ENCODE measurements around the gene MOSPD3.

The MOSPD3 gene

DNA sequence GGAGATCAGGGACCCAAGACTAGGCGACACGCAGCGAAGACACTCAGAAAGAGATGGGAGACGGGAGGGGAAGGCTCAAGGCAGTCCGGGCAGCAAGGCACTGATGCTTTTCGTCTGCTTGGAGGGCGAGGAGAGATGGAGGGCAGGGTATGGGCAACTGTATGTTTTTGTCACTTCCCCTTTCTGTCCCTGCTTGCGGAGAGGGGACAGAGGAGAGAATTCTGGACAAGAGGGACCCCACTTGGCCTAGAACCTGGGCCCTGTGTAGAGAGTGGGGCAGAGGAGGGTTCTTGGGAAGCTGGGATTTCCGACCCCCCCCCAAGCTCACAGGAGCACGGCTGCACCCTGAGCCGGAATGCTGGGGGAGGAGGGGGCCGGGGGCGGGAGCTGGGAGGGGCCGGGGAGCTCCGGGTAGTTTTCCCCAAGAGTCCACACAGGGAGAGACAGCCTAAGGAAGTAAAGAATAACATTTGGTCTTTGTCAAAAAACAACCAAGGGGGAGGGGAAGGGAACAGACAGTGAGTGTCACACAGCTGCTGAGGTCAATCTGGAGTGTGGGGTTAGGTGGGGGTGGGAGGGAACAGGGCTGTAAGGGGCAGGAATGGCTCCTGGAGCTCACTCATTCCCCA, 28.2 kb upstream of the MOSPD3 start:
- peaks cover 25% of the 10 kb centered on the region for H3K4me1 Mint-ChIP-seq
- peak overlapping the region; percentile 83 to 97 (median 88) for H3K27ac Mint-ChIP-seq
- TF ChIP-seq, protein P1, sequence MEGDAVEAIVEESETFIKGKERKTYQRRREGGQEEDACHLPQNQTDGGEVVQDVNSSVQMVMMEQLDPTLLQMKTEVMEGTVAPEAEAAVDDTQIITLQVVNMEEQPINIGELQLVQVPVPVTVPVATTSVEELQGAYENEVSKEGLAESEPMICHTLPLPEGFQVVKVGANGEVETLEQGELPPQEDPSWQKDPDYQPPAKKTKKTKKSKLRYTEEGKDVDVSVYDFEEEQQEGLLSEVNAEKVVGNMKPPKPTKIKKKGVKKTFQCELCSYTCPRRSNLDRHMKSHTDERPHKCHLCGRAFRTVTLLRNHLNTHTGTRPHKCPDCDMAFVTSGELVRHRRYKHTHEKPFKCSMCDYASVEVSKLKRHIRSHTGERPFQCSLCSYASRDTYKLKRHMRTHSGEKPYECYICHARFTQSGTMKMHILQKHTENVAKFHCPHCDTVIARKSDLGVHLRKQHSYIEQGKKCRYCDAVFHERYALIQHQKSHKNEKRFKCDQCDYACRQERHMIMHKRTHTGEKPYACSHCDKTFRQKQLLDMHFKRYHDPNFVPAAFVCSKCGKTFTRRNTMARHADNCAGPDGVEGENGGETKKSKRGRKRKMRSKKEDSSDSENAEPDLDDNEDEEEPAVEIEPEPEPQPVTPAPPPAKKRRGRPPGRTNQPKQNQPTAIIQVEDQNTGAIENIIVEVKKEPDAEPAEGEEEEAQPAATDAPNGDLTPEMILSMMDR (IDR thresholded peaks at IDR 0.05; ENCODE audit: unreplicated experiment in 3 of 3): no peak
- H3K4me3 Mint-ChIP-seq: peak overlapping the region; percentile 93 to 98 (median 96)
- H3K9me3 Mint-ChIP-seq: no peaks in the 10 kb centered on the region
- no peaks in the 10 kb centered on the region for H3K27me3 Mint-ChIP-seq (ENCODE audit: low read depth)
- no peaks in the 10 kb centered on the region for H3K36me3 Mint-ChIP-seq (ENCODE audit: low read depth)

DNA sequence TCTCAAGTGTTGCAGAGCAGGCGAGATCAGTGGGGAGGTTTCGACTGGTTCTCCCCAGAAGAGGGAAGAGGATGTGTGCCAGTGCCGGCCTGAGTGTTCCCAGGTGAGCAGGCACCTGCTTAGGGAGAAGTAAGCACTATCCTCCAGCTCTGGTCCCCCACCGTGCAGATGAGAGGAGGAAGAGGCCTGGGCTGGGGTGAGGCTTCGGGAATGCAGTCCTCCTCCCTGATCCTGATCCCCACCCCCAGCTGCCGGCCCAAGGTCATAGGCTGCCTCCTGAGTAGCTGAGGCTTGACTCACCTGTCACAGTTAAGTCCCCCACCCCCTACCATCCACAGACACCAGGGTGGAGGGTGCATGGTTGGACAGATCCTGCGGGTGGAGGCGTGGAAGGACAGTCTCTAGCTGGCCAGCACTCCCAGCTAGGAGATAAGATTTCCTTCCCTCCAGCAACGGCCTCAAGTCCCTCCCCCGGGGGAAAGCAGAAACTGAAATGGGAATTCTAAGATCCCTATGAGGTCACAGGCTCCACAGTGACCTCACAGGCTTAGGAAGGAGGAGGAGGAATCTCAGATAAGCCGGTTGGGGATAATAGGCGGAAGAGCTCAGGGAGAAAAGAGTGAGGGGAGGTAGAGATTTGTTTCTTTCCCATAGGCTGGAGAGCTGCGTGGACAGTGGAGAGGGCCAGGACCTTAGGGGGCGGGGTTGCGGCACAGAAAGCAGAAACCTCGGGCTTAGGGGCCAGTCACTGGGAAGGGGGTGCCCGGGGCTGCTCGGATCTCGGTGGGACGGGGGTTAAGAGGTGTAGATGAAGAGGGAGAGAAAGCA, 27.4 kb upstream of the MOSPD3 start:
- TF ChIP-seq, protein P1 (IDR thresholded peaks at IDR 0.05; ENCODE audit: unreplicated experiment in 3 of 3): no peak
- peak overlapping the region; percentile 93 to 98 (median 96) for H3K4me3 Mint-ChIP-seq
- H3K9me3 Mint-ChIP-seq: no peaks in the 10 kb centered on the region
- no peaks in the 10 kb centered on the region for H3K36me3 Mint-ChIP-seq (ENCODE audit: low read depth)
- peak overlapping the region; percentile 83 to 97 (median 88) for H3K27ac Mint-ChIP-seq
- H3K4me1 Mint-ChIP-seq: peaks cover 33% of the 10 kb centered on the region
- H3K27me3 Mint-ChIP-seq (ENCODE audit: low read depth): no peaks in the 10 kb centered on the region

- no peaks in the 10 kb centered on the region for H3K9me3 Mint-ChIP-seq
- no peaks in the 10 kb centered on the region for H3K27me3 Mint-ChIP-seq (ENCODE audit: low read depth)
- H3K36me3 Mint-ChIP-seq (ENCODE audit: low read depth): no peaks in the 10 kb centered on the region
- peak within 1 kb of the TSS; percentile 93 to 98 (median 96) for H3K4me3 Mint-ChIP-seq
- peak within 1 kb of the TSS; percentile 94 to 97 (median 97) for H3K27ac Mint-ChIP-seq
- TF ChIP-seq, protein P1 (IDR thresholded peaks at IDR 0.05; ENCODE audit: unreplicated experiment in 3 of 3): no peak
- H3K4me1 Mint-ChIP-seq: peaks cover 40% of the 10 kb centered on the region
Observed at GRCh38 chr7:100585511-100586265, 26.7 kb upstream of the MOSPD3 start, which contains the start of gene LRCH4. Gene LRCH4 (minus strand): TSS chr7:100586129. CDS start chr7:100586100, 29 bp downstream.

- Mint-ChIP-seq H3K4me3 (peak within 1 kb of the TSS; percentile 93 to 98 (median 96)), H3K9me3 (no peaks in the 10 kb centered on the region), H3K36me3 (ENCODE audit: low read depth) (no peaks in the 10 kb centered on the region), H3K27ac (peak within 1 kb of the TSS; percentile 94 to 97 (median 97)), H3K27me3 (ENCODE audit: low read depth) (no peaks in the 10 kb centered on the region), H3K4me1 (peaks cover 40% of the 10 kb centered on the region)
- TF ChIP-seq, protein P1 (IDR thresholded peaks at IDR 0.05; ENCODE audit: unreplicated experiment in 3 of 3): no peak
Observed at GRCh38 chr7:100586266-100587025, 25.9 kb upstream of the MOSPD3 start, which contains the start of gene FBXO24. Gene FBXO24 (plus strand): TSS chr7:100586328. CDS start chr7:100586626, 298 bp downstream.

GRCh38 chr7:100588438-100588837, 23.9 kb upstream of the MOSPD3 start:
- Mint-ChIP-seq H3K27ac (peak overlapping the region; percentile 85 to 96 (median 92)), H3K9me3 (no peaks in the 10 kb centered on the region)
- TF ChIP-seq, protein P1 (IDR thresholded peaks at IDR 0.05; ENCODE audit: unreplicated experiment in 3 of 3): peak in 1 of 3 experiments; percentile 34

More at GRCh38 chr7:100588438-100588837, 23.9 kb upstream of the MOSPD3 start:
- Mint-ChIP-seq H3K4me1 (peaks cover 36% of the 10 kb centered on the region), H3K36me3 (ENCODE audit: low read depth) (no peaks in the 10 kb centered on the region), H3K27me3 (ENCODE audit: low read depth) (no peaks in the 10 kb centered on the region), H3K4me3 (peak overlapping the region; percentile 84 to 98 (median 85))

Measured in nephron (organoid).